Osteoblast (primary cell): Measurements from ENCODE around the gene PRSS38. TPM values are rescaled to one million over a fixed set of nuclear protein-coding genes. Genes with fewer than 3 reads are reported as not detected.
A peak's percentile ranks its signal among the peaks of the same experiment; 100 is the strongest.

ENCODE experiments used
- DNase-seq: peaks from one replicate; pipeline ENCODE4 v3.0.0; 2011; ENCODE audit warnings: low spot score, mixed read lengths; ENCODE audit not compliant: insufficient read length; ENCODE audit errors: missing footprints
- H2AFZ ChIP-seq: 2 replicates; pipeline ENCODE4 v1.6.0; 2011; ENCODE audit warnings: mild to moderate bottlenecking, low read length
- H3K27ac ChIP-seq: 2 replicates; pipeline ENCODE4 v1.5.1; 2011; ENCODE audit warnings: mild to moderate bottlenecking, low read depth, low read length, moderate library complexity
- H3K27me3 ChIP-seq: 2 replicates; pipeline ENCODE4 v1.6.0; 2012; ENCODE audit warnings: mild to moderate bottlenecking, control low read depth, inconsistent platforms, low read length, moderate library complexity; ENCODE audit not compliant: insufficient read depth
- H3K36me3 ChIP-seq: 2 replicates; pipeline ENCODE4 v1.5.1; 2011; ENCODE audit warnings: mild to moderate bottlenecking, low read length, control low read depth, moderate library complexity; ENCODE audit not compliant: insufficient read depth
- H3K4me1 ChIP-seq: 2 replicates; pipeline ENCODE4 v1.5.1; 2011; ENCODE audit warnings: mild to moderate bottlenecking, low read length, control low read depth, moderate library complexity; ENCODE audit not compliant: insufficient read depth
- H3K4me2 ChIP-seq: 2 replicates; pipeline ENCODE4 v1.6.0; 2011; ENCODE audit warnings: mild to moderate bottlenecking, low read length; ENCODE audit not compliant: insufficient read depth
- H3K4me3 ChIP-seq: fragments of 200-600 bp; sonication (generic); 3 replicates; pipeline ENCODE4 v1.5.1; 2012; ENCODE audit warnings: mild to moderate bottlenecking, low read length, inconsistent platforms; ENCODE audit not compliant: insufficient read depth
- H3K79me2 ChIP-seq: 2 replicates; pipeline ENCODE4 v1.6.0; 2012; ENCODE audit warnings: mild to moderate bottlenecking, low read length, control low read depth, inconsistent platforms; ENCODE audit not compliant: insufficient read depth
- H3K9me3 ChIP-seq: 2 replicates; pipeline ENCODE4 v1.5.1; 2011; ENCODE audit warnings: low read depth, low read length, control low read depth
- H4K20me1 ChIP-seq: 2 replicates; pipeline ENCODE4 v1.6.0; 2012; ENCODE audit warnings: mild to moderate bottlenecking, low read length, control low read depth; ENCODE audit not compliant: insufficient read depth
- CTCF ChIP-seq: IDR thresholded peaks from 2 replicates; pipeline ENCODE4 v1.5.1; 2011; ENCODE audit warnings: mild to moderate bottlenecking, low read depth, low read length, moderate library complexity; ENCODE audit errors: extremely low read depth
- total RNA-seq: library from RNA; depleted of rRNA; stranded (reverse); fragments of >200 nt; gene quantifications from 2 replicates; pipeline ENCODE4 v1.2.3, GENCODE V29; 2012

Gene PRSS38
- total RNA-seq, 1 donor, result not detected

GRCh38 chr1:227805606-227806197 is 9.8 kb upstream of the PRSS38 start:
- Histone ChIP-seq H4K20me1 (no peaks in the 10 kb centered on the region), H3K27me3 (no peaks in the 10 kb centered on the region), H3K4me2 (peak overlapping the region; percentile 38), H3K4me3 (no peak overlapping the region), H3K27ac (peak overlapping the region; percentile 51), H2AFZ (no peak overlapping the region), H3K79me2 (no peaks in the 10 kb centered on the region), H3K4me1 (peaks cover 7% of the 10 kb centered on the region), H3K9me3 (no peaks in the 10 kb centered on the region), H3K36me3 (no peaks in the 10 kb centered on the region)
- no peak for TF ChIP-seq CTCF
- DNase-seq, result peak; percentile 87

- no peaks in the 10 kb centered on the region for H3K36me3 ChIP-seq
- H3K79me2 ChIP-seq, result no peaks in the 10 kb centered on the region
- H3K4me1 ChIP-seq, result peaks cover 7% of the 10 kb centered on the region
- TF ChIP-seq CTCF, result no peak
- H3K27ac ChIP-seq, result no peak overlapping the region
- no peaks in the 10 kb centered on the region for H3K9me3 ChIP-seq
- H3K4me3 ChIP-seq, result no peak overlapping the region
- no peak overlapping the region for H2AFZ ChIP-seq
- no peaks in the 10 kb centered on the region for H4K20me1 ChIP-seq
- H3K4me2 ChIP-seq, result no peak overlapping the region
- DNase-seq, result no peak
- no peaks in the 10 kb centered on the region for H3K27me3 ChIP-seq
Observed at GRCh38 chr1:227808566-227808965, 6.9 kb upstream of the PRSS38 start.

- no peaks in the 10 kb centered on the region for H3K36me3 ChIP-seq
- H4K20me1 ChIP-seq, result no peaks in the 10 kb centered on the region
- no peak for DNase-seq
- no peaks in the 10 kb centered on the region for H3K9me3 ChIP-seq
- H3K4me3 ChIP-seq, result no peak overlapping the region
- no peak for TF ChIP-seq CTCF
- peaks cover 7% of the 10 kb centered on the region for H3K4me1 ChIP-seq
- no peak overlapping the region for H2AFZ ChIP-seq
- H3K27me3 ChIP-seq, result no peaks in the 10 kb centered on the region
- H3K79me2 ChIP-seq, result no peaks in the 10 kb centered on the region
- H3K4me2 ChIP-seq, result no peak overlapping the region
- H3K27ac ChIP-seq, result no peak overlapping the region
Observed at GRCh38 chr1:227809026-227809425, 6.4 kb upstream of the PRSS38 start.

GRCh38 chr1:227813962-227814361 is 1.5 kb upstream of the PRSS38 start:
- no peaks in the 10 kb centered on the region for H3K4me1 ChIP-seq
- no peak for DNase-seq
- H3K36me3 ChIP-seq, result no peaks in the 10 kb centered on the region
- no peak overlapping the region for H2AFZ ChIP-seq
- H4K20me1 ChIP-seq, result no peaks in the 10 kb centered on the region
- no peaks in the 10 kb centered on the region for H3K9me3 ChIP-seq
- H3K79me2 ChIP-seq, result no peaks in the 10 kb centered on the region
- H3K27me3 ChIP-seq, result no peaks in the 10 kb centered on the region
- TF ChIP-seq CTCF, result no peak
- no peak overlapping the region for H3K4me2 ChIP-seq
- no peak overlapping the region for H3K27ac ChIP-seq
- H3K4me3 ChIP-seq, result no peak overlapping the region
